Upper lobe of left lung (tissue), 6 donors: Measurements from ENCODE around the gene HAGHL. TPM values are rescaled to one million over a fixed set of nuclear protein-coding genes. Genes with fewer than 3 reads are reported as not detected.
A peak's percentile ranks its signal among the peaks of the same experiment; 100 is the strongest.

Experiments
- ATAC-seq, 2 donors: fragments of 200-7000 bp; cut with Tn5 transposase; one replicate each; pipeline ENCODE4 v1.9.1; 2022; ENCODE audit warnings: mild to moderate bottlenecking in 2 of 2, moderate library complexity in 2 of 2; ENCODE audit not compliant: low FRiP score in 2 of 2
- DNase-seq, 2 donors: peaks; one replicate each; pipeline ENCODE4 v3.0.0-alpha.2; 2019 to 2020
- H3K27ac ChIP-seq, 4 donors: fragments of 200-600 bp; sonication (generic); one replicate each; pipeline ENCODE4 v1.5.1; 2016 to 2019
- H3K27me3 ChIP-seq, 4 donors: fragments of 200-600 bp; sonication (generic); one replicate each; pipeline ENCODE4 v1.5.1; 2017 to 2019
- H3K36me3 ChIP-seq, 4 donors: fragments of 200-600 bp; sonication (generic); one replicate each; pipeline ENCODE4 v1.5.1; 2016 to 2019
- H3K4me1 ChIP-seq, 4 donors: fragments of 200-600 bp; sonication (generic); one replicate each; pipeline ENCODE4 v1.5.1; 2018 to 2019
- H3K4me3 ChIP-seq, 4 donors: fragments of 200-600 bp; sonication (generic); one replicate each; pipeline ENCODE4 v1.5.1; 2017 to 2019; ENCODE audit warnings: mild to moderate bottlenecking in 2 of 4, moderate library complexity in 1 of 4
- H3K9me3 ChIP-seq, 4 donors: fragments of 200-600 bp; sonication (generic); one replicate each; pipeline ENCODE4 v1.5.1; 2018 to 2019
- CTCF ChIP-seq, 6 experiments: fragments of 450-650 bp in 4 of 6; fragments of 200-600 bp in 2 of 6; sonication (generic) in 2 of 6; IDR thresholded peaks; one replicate each; pipeline ENCODE4 v1.5.1; 2016 to 2019; ENCODE audit warnings: antibody characterized with exemption in 6 of 6
- EP300 ChIP-seq, 4 donors: sonication (generic); formaldehyde crosslinking; IDR thresholded peaks; one replicate each; pipeline ENCODE4 v1.5.1; 2017; ENCODE audit warnings: antibody characterized with exemption in 4 of 4, control low read depth in 2 of 4
- POLR2A ChIP-seq, 4 donors: fragments of 450-650 bp; IDR thresholded peaks; one replicate each; pipeline ENCODE4 v1.5.1; 2016 to 2017; ENCODE audit warnings: antibody characterized with exemption in 4 of 4, mild to moderate bottlenecking in 2 of 4
- POLR2AphosphoS5 ChIP-seq, 2 donors: sonication (generic); formaldehyde crosslinking; IDR thresholded peaks; one replicate each; pipeline ENCODE4 v1.5.1; 2017; ENCODE audit warnings: antibody characterized with exemption in 2 of 2
- WGBS, 2 donors: methylation state at CpG; one replicate each; pipeline ENCODE4 v1.1.5; 2017 to 2018; 5-methylcytosine and 5-hydroxymethylcytosine counted together
- total RNA-seq, 6 donors: library from RNA; depleted of rRNA in 4 of 6; stranded (reverse); fragments of >200 nt in 4 of 6; gene quantifications; one replicate each; pipeline versions ENCODE4 v1.1.0 to v1.2.1, GENCODE V29; 2016 to 2021
- donor health status: DM: no; HTN: no; CAD: no; lungs with moderate emphysema.
- donor health status: DM: no; HTN: yes; CAD: no; lungs with severe emphysema.

HAGHL gene
- total RNA-seq, 6 donors from 2014 or later: 4.0 to 43.0 (median 13.5) TPM

GRCh38 chr16:767743-768235, 40.9 kb downstream of the HAGHL start:
- no peak for ATAC-seq
- 80% methylated on average over 14 to 20 of the region's 38 CpGs for WGBS, 2 donors
- DNase-seq: no peak

GRCh38 chr16:768428-768827, 41.5 kb downstream of the HAGHL start:
- H3K27ac ChIP-seq: no peak overlapping the region
- H3K4me3 ChIP-seq: no peak overlapping the region
- H3K9me3 ChIP-seq: no peaks in the 10 kb centered on the region
- no peak for TF ChIP-seq POLR2A (IDR thresholded peaks at IDR 0.05)
- no peak for TF ChIP-seq EP300 (IDR thresholded peaks at IDR 0.05)
- no peak for TF ChIP-seq POLR2AphosphoS5 (IDR thresholded peaks at IDR 0.05)
- no peak for TF ChIP-seq CTCF (IDR thresholded peaks at IDR 0.05)
- no peaks in the 10 kb centered on the region for H3K36me3 ChIP-seq
- WGBS, 2 donors: 85 to 93% methylated on average over 6 to 10 of the region's 21 CpGs
- H3K4me1 ChIP-seq: no peaks in the 10 kb centered on the region
- H3K27me3 ChIP-seq: no peaks in the 10 kb centered on the region
- ATAC-seq (no peak), DNase-seq (peak in 1 of 2 donors; percentile 79)

More at GRCh38 chr16:767743-768235, 40.9 kb downstream of the HAGHL start:
- Histone ChIP-seq H3K9me3 (no peaks in the 10 kb centered on the region), H3K4me1 (no peaks in the 10 kb centered on the region), H3K27me3 (no peaks in the 10 kb centered on the region), H3K36me3 (no peaks in the 10 kb centered on the region), H3K27ac (no peak overlapping the region), H3K4me3 (no peak overlapping the region)
- no peak for TF ChIP-seq EP300 (IDR thresholded peaks at IDR 0.05)
- no peak for TF ChIP-seq POLR2A (IDR thresholded peaks at IDR 0.05)

GRCh38 chr16:769184-769784, 42.4 kb downstream of the HAGHL start:
- Histone ChIP-seq H3K27me3 (no peaks in the 10 kb centered on the region), H3K4me1 (no peaks in the 10 kb centered on the region), H3K36me3 (no peaks in the 10 kb centered on the region), H3K9me3 (no peaks in the 10 kb centered on the region), H3K27ac (no peak overlapping the region), H3K4me3 (no peak overlapping the region)
- ATAC-seq: no peak
- WGBS, 2 donors: 75 to 84% methylated on average over 5 to 15 of the region's 20 CpGs
- no peak for DNase-seq
- TF ChIP-seq POLR2A (IDR thresholded peaks at IDR 0.05): no peak
- TF ChIP-seq EP300 (IDR thresholded peaks at IDR 0.05): no peak
- no peak for TF ChIP-seq CTCF (IDR thresholded peaks at IDR 0.05)
- no peak for TF ChIP-seq POLR2AphosphoS5 (IDR thresholded peaks at IDR 0.05)

- Histone ChIP-seq H3K9me3 (no peaks in the 10 kb centered on the region), H3K4me1 (no peaks in the 10 kb centered on the region), H3K27me3 (peaks cover 0 to 5% (median 0%) of the 10 kb centered on the region in 4 donors), H3K36me3 (no peaks in the 10 kb centered on the region), H3K4me3 (no peak overlapping the region), H3K27ac (no peak overlapping the region)
- TF ChIP-seq POLR2AphosphoS5 (IDR thresholded peaks at IDR 0.05) (no peak), POLR2A (IDR thresholded peaks at IDR 0.05) (no peak), CTCF (IDR thresholded peaks at IDR 0.05) (no peak)
- DNase-seq (peak in 1 of 2 donors; percentile 77), ATAC-seq (no peak)
- 79 to 86% methylated on average over 4 to 12 of the region's 19 CpGs for WGBS, 2 donors
Measured at GRCh38 chr16:769934-770333, 43.0 kb downstream of the HAGHL start.

GRCh38 chr16:770411-770810, 43.5 kb downstream of the HAGHL start:
- no peak for ATAC-seq
- WGBS, 2 donors: 20 to 71% methylated on average over 1 to 9 of the region's 13 CpGs

More at GRCh38 chr16:770411-770810, 43.5 kb downstream of the HAGHL start:
- DNase-seq: peak in 1 of 2 donors; percentile 38
- Histone ChIP-seq H3K4me1 (no peaks in the 10 kb centered on the region), H3K9me3 (no peaks in the 10 kb centered on the region), H3K36me3 (no peaks in the 10 kb centered on the region), H3K27me3 (peaks cover 0 to 5% (median 0%) of the 10 kb centered on the region in 4 donors), H3K4me3 (no peak overlapping the region), H3K27ac (no peak overlapping the region)
- no peak for TF ChIP-seq EP300 (IDR thresholded peaks at IDR 0.05)
- no peak for TF ChIP-seq POLR2AphosphoS5 (IDR thresholded peaks at IDR 0.05)
- TF ChIP-seq POLR2A (IDR thresholded peaks at IDR 0.05): no peak
- no peak for TF ChIP-seq CTCF (IDR thresholded peaks at IDR 0.05)
